Endothelial cell of umbilical vein (primary cell): ENCODE data around the gene MID1. TPM values are rescaled to one million over a fixed set of nuclear protein-coding genes. Genes with fewer than 3 reads are reported as not detected.
A peak's percentile ranks its signal among the peaks of the same experiment; 100 is the strongest.

Source experiments
- BruUV-seq: library from RNA; stranded (reverse); fragments of 400-500 nt; replicated peaks from 2 replicates; lab custom pipeline; 2021; lab: Mats Ljungman, UMichigan
- CTCF ChIA-PET: fragments of 300-600, 350-600 bp; sonication (Branson Sonifier 250); formaldehyde crosslinking; loops from one replicate; lab custom pipeline; 2021; ENCODE audit warnings: antibody characterized with exemption, inconsistent platforms; lab: Charles Lee
- POLR2A ChIA-PET: fragments of 300-600, 350-600 bp; sonication (Branson Sonifier 250); formaldehyde crosslinking; loops from one replicate; lab custom pipeline; 2021; ENCODE audit warnings: antibody characterized with exemption, inconsistent platforms; lab: Charles Lee
- DNase-seq: peaks from one replicate; pipeline ENCODE4 v3.0.0-alpha.2; 2011; ENCODE audit warnings: low read depth, low spot score
- FAIRE-seq: peaks from 2 replicates; lab custom pipeline; 2011; peaks lifted over from hg19 to GRCh38; lab: Jason Lieb, UNC
- H2AFZ ChIP-seq: 2 replicates; pipeline ENCODE4 v1.6.0; 2012; ENCODE audit warnings: low read depth, low read length, control low read depth, inconsistent platforms
- H3K27ac ChIP-seq: 2 replicates; pipeline ENCODE4 v1.5.1; 2011; ENCODE audit warnings: low read depth, mild to moderate bottlenecking, control low read depth, low read length, moderate library complexity; ENCODE audit not compliant: insufficient read depth
- H3K27me3 ChIP-seq, 2 experiments: 2 replicates each; pipeline versions ENCODE4 v1.6.0 to v1.6.1; 2011; ENCODE audit warnings: low read length in 2 of 2, mixed read lengths in 1 of 2; ENCODE audit not compliant: control insufficient read depth in 2 of 2, insufficient read depth in 2 of 2
- H3K36me3 ChIP-seq, 2 experiments: 2 replicates in 1 of 2; 3 replicates in 1 of 2; pipeline ENCODE4 v1.5.1; 2011; ENCODE audit warnings: low read length in 2 of 2, mild to moderate bottlenecking in 1 of 2, moderate library complexity in 1 of 2; ENCODE audit not compliant: control insufficient read depth in 2 of 2, insufficient read depth in 2 of 2; ENCODE audit errors: extremely low read depth in 1 of 2
- H3K4me1 ChIP-seq: 3 replicates; pipeline ENCODE4 v1.5.1; 2011; ENCODE audit warnings: mild to moderate bottlenecking, low read length; ENCODE audit not compliant: control insufficient read depth, insufficient read depth; ENCODE audit errors: extremely low read depth
- H3K4me2 ChIP-seq: 2 replicates; pipeline ENCODE4 v1.6.1; 2011; ENCODE audit warnings: low read length, control low read depth, mixed read lengths; ENCODE audit not compliant: insufficient read depth
- H3K4me3 ChIP-seq, 3 experiments: fragments of 200-600 bp in 1 of 3; sonication (generic), shearing (Covaris generic) in 1 of 3; replicated peaks in 1 of 3; 2 replicates each; pipeline ENCODE4 v1.5.1; 2011 to 2016; ENCODE audit warnings: control low read depth in 3 of 3, low read length in 3 of 3, mild to moderate bottlenecking in 2 of 3, inconsistent platforms in 1 of 3, low read depth in 1 of 3, moderate library complexity in 1 of 3; ENCODE audit not compliant: insufficient read depth in 1 of 3
- H3K79me2 ChIP-seq: 2 replicates; pipeline ENCODE4 v1.6.0; 2012; ENCODE audit warnings: low read length, inconsistent platforms; ENCODE audit not compliant: control insufficient read depth, insufficient read depth
- H3K9ac ChIP-seq: replicated peaks from 2 replicates; pipeline ENCODE3; 2011; ENCODE audit warnings: low read length, control low read depth; ENCODE audit not compliant: insufficient read depth; ENCODE audit errors: extremely low read depth
- H3K9me1 ChIP-seq: replicated peaks from 3 replicates; pipeline ENCODE4 v1.6.0; 2011; ENCODE audit warnings: mild to moderate bottlenecking, low read length; ENCODE audit not compliant: control insufficient read depth, insufficient read depth; ENCODE audit errors: extremely low read depth
- H3K9me3 ChIP-seq: replicated peaks from 2 replicates; pipeline ENCODE4 v1.5.1; 2012; ENCODE audit warnings: low read length, inconsistent platforms; ENCODE audit not compliant: control insufficient read depth, insufficient read depth
- H4K20me1 ChIP-seq: replicated peaks from 2 replicates; pipeline ENCODE3; 2011; ENCODE audit warnings: mild to moderate bottlenecking, low read length; ENCODE audit not compliant: control insufficient read depth, insufficient read depth; ENCODE audit errors: extremely low read depth
- CTCF ChIP-seq, 2 donors: IDR thresholded peaks; 1 replicate in 1 of 2; 2 replicates in 1 of 2; pipeline ENCODE4 v1.5.1; 2011; ENCODE audit warnings: low read length in 2 of 2, mild to moderate bottlenecking in 2 of 2, moderate library complexity in 2 of 2, control low read depth in 1 of 2, inconsistent platforms in 1 of 2, low read depth in 1 of 2; ENCODE audit not compliant: insufficient read depth in 1 of 2; ENCODE audit errors: extremely low read depth in 1 of 2
- EZH2 ChIP-seq: IDR thresholded peaks from 2 replicates; pipeline ENCODE4 v1.6.1; 2012; ENCODE audit warnings: borderline replicate concordance, low read depth, mild to moderate bottlenecking, moderate library complexity, low read length, inconsistent platforms; ENCODE audit not compliant: severe bottlenecking
- FOS ChIP-seq: IDR thresholded peaks from 2 replicates; pipeline ENCODE4 v1.6.1; 2011; ENCODE audit warnings: mild to moderate bottlenecking, low read length, moderate library complexity, borderline replicate concordance; ENCODE audit not compliant: insufficient read depth
- GATA2 ChIP-seq: IDR thresholded peaks from 2 replicates; pipeline ENCODE4 v1.7.0; 2011; ENCODE audit warnings: low read depth, mild to moderate bottlenecking, moderate library complexity, mixed read lengths, low read length; ENCODE audit not compliant: insufficient read length, insufficient read depth
- JUN ChIP-seq: IDR thresholded peaks from 2 replicates; pipeline ENCODE4 v1.6.1; 2011; ENCODE audit warnings: borderline replicate concordance, low read depth; ENCODE audit not compliant: insufficient read length, insufficient read depth
- MYC ChIP-seq: IDR thresholded peaks from one replicate; pipeline ENCODE4 v1.6.1; 2011; ENCODE audit warnings: mild to moderate bottlenecking, low read depth, low read length
- POLR2A ChIP-seq: IDR thresholded peaks from 2 replicates; pipeline ENCODE4 v1.6.1; 2012; ENCODE audit warnings: low read depth, mild to moderate bottlenecking, control low read depth, low read length
- POLR2AphosphoS5 ChIP-seq: IDR thresholded peaks from 2 replicates; pipeline ENCODE4 v1.6.1; 2012; ENCODE audit warnings: low read depth, mild to moderate bottlenecking, control low read depth, low read length, moderate library complexity; ENCODE audit not compliant: insufficient read depth
- dilution Hi-C: fragments of 300-500 bp; cut with MboI; formaldehyde crosslinking; loops from one replicate; pipeline ENCODE4 v1.15.0; 2019; ENCODE audit warnings: low sequenced_read_pairs; ENCODE audit not compliant: extremely low pct_ligation_motif_present
- intact Hi-C: fragments of 100-400 bp; cut with micrococcal nuclease; formaldehyde crosslinking; loops from one replicate; pipeline ENCODE4 v1.10.0; 2022
- polyA plus RNA-seq, 4 experiments: library from polyadenylated mRNA; depleted of rRNA in 3 of 4; stranded (reverse) in 3 of 4; unstranded in 1 of 4; fragments of >200 nt; gene quantifications; 2 replicates each; pipeline versions ENCODE4 v1.2.1 to v1.2.3, GENCODE V29; 2011 to 2012; ENCODE audit warnings: missing spikeins in 1 of 4
- total RNA-seq: library from RNA; stranded (reverse); gene quantifications from 2 replicates; pipeline ENCODE4 v1.2.3, GENCODE V29; 2021
- TF ChIP-seq, protein P1 (sequence below): IDR thresholded peaks from 2 replicates; pipeline ENCODE4 v1.6.1; 2011; ENCODE audit not compliant: insufficient read depth, insufficient read length

The MID1 gene
- total and polyA plus RNA-seq, 2 donors (not counting 3 experiments of a cell fraction or from before 2014, with no cell fraction given) = 21.3 to 29.8 TPM

DNA sequence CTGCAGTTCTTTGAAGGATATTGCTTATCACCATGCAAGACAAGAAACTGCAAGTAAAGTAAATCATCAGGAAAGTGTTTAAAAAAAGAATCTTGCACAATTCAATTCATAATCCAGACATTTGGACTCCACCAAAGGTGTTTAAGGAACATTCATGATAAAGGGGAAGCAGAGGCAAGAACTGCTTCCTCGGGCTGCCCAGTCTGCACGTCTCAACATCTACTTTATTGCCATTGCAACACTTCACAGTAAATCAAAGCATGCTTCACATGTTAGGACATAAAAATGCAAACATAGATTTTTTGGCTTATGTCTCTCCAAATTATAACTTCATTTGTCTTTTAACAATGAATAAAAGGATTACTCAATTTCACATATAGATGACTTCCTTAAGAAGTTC is 42.5 kb downstream of the MID1 start:
- Histone ChIP-seq H4K20me1 (no peaks in the 10 kb centered on the region), H2AFZ (no peak overlapping the region), H3K9me3 (no peaks in the 10 kb centered on the region), H3K4me2 (peak overlapping the region; percentile 90), H3K4me3 (no peak overlapping the region), H3K79me2 (peaks cover 9% of the 10 kb centered on the region), H3K4me1 (peaks cover 60% of the 10 kb centered on the region), H3K9me1 (no peaks in the 10 kb centered on the region), H3K27me3 (no peaks in the 10 kb centered on the region), H3K27ac (peak overlapping the region; percentile 99), H3K36me3 (no peaks in the 10 kb centered on the region), H3K9ac (peak overlapping the region; percentile 97)
- no peak for FAIRE-seq
- TF ChIP-seq EZH2 = no peak
- TF ChIP-seq POLR2AphosphoS5 = no peak
- TF ChIP-seq MYC = no peak
- no peak for TF ChIP-seq POLR2A
- TF ChIP-seq CTCF (IDR thresholded peaks at IDR 0.05; ENCODE audit: extremely low read depth in 1 of 2, insufficient read depth in 1 of 2, low read depth in 1 of 2, low read length in 2 of 2) = no peak
- no peak for TF ChIP-seq JUN
- no peak for TF ChIP-seq FOS
- TF ChIP-seq GATA2 = no peak
- TF ChIP-seq, protein P1, sequence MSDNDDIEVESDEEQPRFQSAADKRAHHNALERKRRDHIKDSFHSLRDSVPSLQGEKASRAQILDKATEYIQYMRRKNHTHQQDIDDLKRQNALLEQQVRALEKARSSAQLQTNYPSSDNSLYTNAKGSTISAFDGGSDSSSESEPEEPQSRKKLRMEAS = no peak
- ChIA-PET CTCF (no interaction called here), POLR2A (no interaction called here)
- dilution Hi-C loops (no loop called here), intact Hi-C loops (loop anchor here (1.0 to 5.0 kb wide), 3 partner anchors 23 to 81 kb away; no protein-coding TSS in a partner anchor)
- peak; percentile 31 for DNase-seq
- BruUV-seq = no TSS peak
